ENCODE measurements around the gene PGLYRP2. TPM values are rescaled to one million over a fixed set of nuclear protein-coding genes. Genes with fewer than 3 reads are reported as not detected.

The PGLYRP2 gene
- total RNA-seq, 2 donors from 2014 or later: not detected

DNA sequence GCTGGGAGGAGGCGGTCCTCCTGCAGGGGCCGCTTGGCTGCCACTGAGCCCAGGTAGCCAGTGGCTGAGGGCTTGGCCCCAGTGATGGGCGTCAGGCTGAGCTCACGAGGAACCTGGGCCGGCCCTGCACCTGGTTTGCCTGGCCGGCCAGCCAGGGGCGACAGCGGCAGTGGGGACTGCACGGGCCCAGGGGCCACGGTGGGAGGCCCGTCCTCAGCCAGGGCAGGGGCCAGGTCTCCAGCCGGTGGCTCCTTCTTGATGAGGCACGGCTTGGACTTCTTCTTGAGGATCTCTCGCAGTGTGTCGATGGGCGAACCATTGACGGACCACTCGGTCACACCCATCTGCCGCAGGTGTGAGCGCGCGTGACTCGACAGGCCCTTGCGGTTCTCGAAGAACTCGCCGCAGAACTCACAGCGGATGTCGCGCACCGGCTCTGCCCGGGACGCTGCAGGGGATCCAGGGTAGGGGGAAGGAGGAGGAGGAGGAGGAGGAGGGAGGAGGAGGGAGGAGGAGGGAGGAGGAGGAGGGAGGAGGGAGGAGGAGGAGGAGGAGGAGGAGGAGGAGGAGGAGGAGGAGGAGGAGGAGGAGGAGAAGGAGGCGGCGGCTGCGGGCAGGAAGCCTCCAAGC is 53.9 kb downstream of the PGLYRP2 start:
- Mint-ChIP-seq H3K36me3 (peaks cover 8% of the 10 kb centered on the region), H3K9me3 (no peaks in the 10 kb centered on the region), H3K4me1 (ENCODE audit: low read depth in 2 of 2) (peaks cover 3 to 13% of the 10 kb centered on the region in 2 donors), H3K27ac (no peak overlapping the region), H3K4me3 (no peak overlapping the region), H3K27me3 (no peaks in the 10 kb centered on the region)
- ATAC-seq (no peak), DNase-seq (ENCODE audit: low spot score) (no peak)

- Mint-ChIP-seq H3K4me1 (ENCODE audit: low read depth in 2 of 2) (peaks cover 6 to 12% of the 10 kb centered on the region in 2 donors), H3K4me3 (no peak overlapping the region), H3K27ac (no peak overlapping the region), H3K9me3 (no peaks in the 10 kb centered on the region), H3K27me3 (no peaks in the 10 kb centered on the region), H3K36me3 (peaks cover 8% of the 10 kb centered on the region)
- no peak for DNase-seq (ENCODE audit: low spot score)
- no peak for ATAC-seq
These were observed 54.5 kb downstream of the PGLYRP2 start for GRCh38 chr19:15424692-15425272.

GRCh38 chr19:15424121-15424520 is 55.2 kb downstream of the PGLYRP2 start:
- Mint-ChIP-seq H3K9me3 (no peaks in the 10 kb centered on the region), H3K36me3 (peaks cover 8% of the 10 kb centered on the region), H3K4me3 (no peak overlapping the region), H3K4me1 (ENCODE audit: low read depth in 2 of 2) (peaks cover 10 to 16% of the 10 kb centered on the region in 2 donors), H3K27ac (no peak overlapping the region), H3K27me3 (no peaks in the 10 kb centered on the region)
- DNase-seq (ENCODE audit: low spot score) (no peak), ATAC-seq (no peak)

GRCh38 chr19:15423130-15423529 is 56.2 kb downstream of the PGLYRP2 start:
- no peak overlapping the region for H3K4me3 Mint-ChIP-seq
- H3K27ac Mint-ChIP-seq: no peak overlapping the region
- peaks cover 8% of the 10 kb centered on the region for H3K36me3 Mint-ChIP-seq
- H3K4me1 Mint-ChIP-seq (ENCODE audit: low read depth in 2 of 2): peaks cover 14 to 23% of the 10 kb centered on the region in 2 donors
- DNase-seq (ENCODE audit: low spot score) (no peak), ATAC-seq (no peak)
- no peaks in the 10 kb centered on the region for H3K9me3 Mint-ChIP-seq
- no peaks in the 10 kb centered on the region for H3K27me3 Mint-ChIP-seq

GRCh38 chr19:15422296-15423075 is 56.8 kb downstream of the PGLYRP2 start:
- Mint-ChIP-seq H3K4me3 (no peak overlapping the region), H3K27ac (no peak overlapping the region), H3K4me1 (ENCODE audit: low read depth in 2 of 2) (peaks cover 19 to 30% of the 10 kb centered on the region in 2 donors), H3K36me3 (peaks cover 8% of the 10 kb centered on the region), H3K27me3 (no peaks in the 10 kb centered on the region), H3K9me3 (no peaks in the 10 kb centered on the region)
- ATAC-seq (no peak), DNase-seq (ENCODE audit: low spot score) (no peak)

DNA sequence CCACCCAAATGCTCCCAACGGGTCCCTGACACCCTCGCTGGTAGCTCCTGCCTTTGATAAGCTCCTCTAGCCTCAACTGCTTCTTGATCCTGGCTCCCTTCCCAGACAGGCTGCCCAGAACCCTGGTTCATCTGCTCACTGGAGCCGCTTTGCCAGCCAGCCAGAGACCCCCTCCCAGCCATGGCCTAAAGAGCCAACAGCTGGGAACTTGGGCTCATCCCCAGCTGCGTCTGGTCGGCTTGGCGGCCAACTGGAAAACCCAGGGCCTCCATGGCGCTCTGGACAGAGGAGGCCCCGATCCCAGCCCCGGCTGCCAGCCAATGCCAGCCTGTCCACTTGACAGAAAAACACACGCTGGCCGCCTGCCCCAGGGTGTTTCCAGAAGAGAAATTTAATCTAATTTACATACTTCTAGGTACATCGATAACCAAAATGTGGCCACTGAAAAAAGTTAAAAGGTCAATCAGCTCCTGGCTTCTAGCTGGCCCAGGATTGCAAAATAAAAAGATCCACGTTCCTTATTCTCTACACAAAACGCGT is 57.5 kb downstream of the PGLYRP2 start:
- no peaks in the 10 kb centered on the region for H3K27me3 Mint-ChIP-seq
- no peak overlapping the region for H3K27ac Mint-ChIP-seq
- DNase-seq (ENCODE audit: low spot score): no peak
- H3K36me3 Mint-ChIP-seq: peaks cover 8% of the 10 kb centered on the region
- peaks cover 25 to 31% of the 10 kb centered on the region in 2 donors for H3K4me1 Mint-ChIP-seq (ENCODE audit: low read depth in 2 of 2)
- no peaks in the 10 kb centered on the region for H3K9me3 Mint-ChIP-seq
- no peak overlapping the region for H3K4me3 Mint-ChIP-seq
- no peak for ATAC-seq

GRCh38 chr19:15421136-15421695 is 58.1 kb downstream of the PGLYRP2 start:
- Mint-ChIP-seq H3K4me3 (no peak overlapping the region), H3K9me3 (no peaks in the 10 kb centered on the region), H3K27ac (no peak overlapping the region), H3K4me1 (ENCODE audit: low read depth in 2 of 2) (peaks cover 30 to 33% of the 10 kb centered on the region in 2 donors), H3K27me3 (no peaks in the 10 kb centered on the region), H3K36me3 (peaks cover 5% of the 10 kb centered on the region)
- ATAC-seq: no peak
- DNase-seq (ENCODE audit: low spot score): no peak

- peak overlapping the region; percentile 95 for H3K4me3 Mint-ChIP-seq
- DNase-seq (ENCODE audit: low spot score) (no peak), ATAC-seq (no peak)
- no peaks in the 10 kb centered on the region for H3K9me3 Mint-ChIP-seq
- H3K27ac Mint-ChIP-seq: peak overlapping the region; percentile 90 to 96
- H3K27me3 Mint-ChIP-seq: no peaks in the 10 kb centered on the region
- no peaks in the 10 kb centered on the region for H3K36me3 Mint-ChIP-seq
- H3K4me1 Mint-ChIP-seq (ENCODE audit: low read depth in 2 of 2): peaks cover 32 to 38% of the 10 kb centered on the region in 2 donors
These were observed 59.8 kb downstream of the PGLYRP2 start for GRCh38 chr19:15419413-15420025.

Other genes starting within 250 kb of the PGLYRP2 start
- 1 to 10 TPM in 1 of 2 donors, under 1 TPM in 1; 0.81 to 1.0 TPM for gene EPHX3, start 247.1 kb downstream of the PGLYRP2 start, total RNA-seq
- 100 to 1,000 TPM; 111 to 161 TPM for gene BRD4, start 147.0 kb downstream of the PGLYRP2 start, total RNA-seq
- 10 to 100 TPM; 61.4 to 78.3 TPM for gene AKAP8, start 99.7 kb downstream of the PGLYRP2 start, total RNA-seq
- gene AKAP8L, start 60.5 kb downstream of the PGLYRP2 start, total RNA-seq: 100 to 1,000 TPM in 1 of 2 donors, 10 to 100 TPM in 1; 72.8 to 123 TPM
- gene WIZ, start 29.5 kb downstream of the PGLYRP2 start, total RNA-seq: 10 to 100 TPM; 27.3 to 46.3 TPM
- 100 to 1,000 TPM; 129 to 158 TPM for gene RASAL3, start 15.0 kb downstream of the PGLYRP2 start, total RNA-seq
- under 1 TPM; 0.24 to 0.86 TPM for gene CYP4F22, start 29.0 kb upstream of the PGLYRP2 start, total RNA-seq
- gene CYP4F8, start 135.7 kb upstream of the PGLYRP2 start, total RNA-seq: not detected
- under 1 TPM in 1 of 2 donors, not detected in 1; 0.12 TPM for gene CYP4F3, start 161.4 kb upstream of the PGLYRP2 start, total RNA-seq
- not detected for gene CYP4F12, start 193.6 kb upstream of the PGLYRP2 start, total RNA-seq
- not detected for gene OR10H2, start 248.5 kb upstream of the PGLYRP2 start, total RNA-seq

Measured in natural killer cell treated with Interleukin-12 subunit alpha and Interleukin-12 subunit beta and Interleukin-15 and Interleukin-18, amount 100 ng/mL, for 72 hours (primary cell).